Prostate gland (tissue), 2 donors: ENCODE data around the gene MPV17. TPM values are rescaled to one million over a fixed set of nuclear protein-coding genes. Genes with fewer than 3 reads are reported as not detected.

Source experiments
- DNase-seq: peaks from one replicate; pipeline ENCODE4 v3.0.0-alpha.2; 2019; ENCODE audit warnings: low spot score
- H3K27ac ChIP-seq, 2 donors: fragments of 200-600 bp; sonication (generic); 2 replicates each; pipeline ENCODE4 v1.5.1; 2017 to 2019
- H3K27me3 ChIP-seq: fragments of 200-600 bp; sonication (generic); replicated peaks from 2 replicates; pipeline ENCODE4 v1.5.1; 2019; ENCODE audit not compliant: insufficient read depth
- H3K36me3 ChIP-seq, 2 donors: fragments of 200-600 bp; sonication (generic); 1 replicate in 1 of 2; 2 replicates in 1 of 2; pipeline versions ENCODE4 v1.5.1 to v1.8.1; 2017 to 2019
- H3K4me1 ChIP-seq: fragments of 200-600 bp; sonication (generic); replicated peaks from 2 replicates; pipeline ENCODE4 v1.5.1; 2019
- H3K4me3 ChIP-seq, 2 donors: fragments of 200-600 bp; sonication (generic); 2 replicates each; pipeline ENCODE4 v1.5.1; 2017 to 2019
- H3K9me3 ChIP-seq: fragments of 200-600 bp; sonication (generic); 2 replicates; pipeline ENCODE4 v1.5.1; 2017
- CTCF ChIP-seq, 4 experiments: fragments of 200-600 bp in 2 of 4; fragments of 450-650 bp in 2 of 4; sonication (generic) in 2 of 4; IDR thresholded peaks; 1 replicate in 3 of 4; 2 replicates in 1 of 4; pipeline ENCODE4 v1.5.1; 2016 to 2019; ENCODE audit warnings: antibody characterized with exemption in 4 of 4, mild to moderate bottlenecking in 2 of 4, moderate library complexity in 2 of 4
- POLR2A ChIP-seq: fragments of 450-650 bp; IDR thresholded peaks from one replicate; pipeline ENCODE4 v1.6.1; 2016; ENCODE audit warnings: antibody characterized with exemption, mild to moderate bottlenecking
- POLR2AphosphoS5 ChIP-seq: sonication (generic); formaldehyde crosslinking; IDR thresholded peaks from one replicate; pipeline ENCODE4 v1.6.1; 2017; ENCODE audit warnings: antibody characterized with exemption
- WGBS: methylation state at CpG from one replicate; pipeline ENCODE4 v1.1.5; 2018; 5-methylcytosine and 5-hydroxymethylcytosine counted together
- intact Hi-C: fragments of 100-400 bp; cut with DNase I; formaldehyde crosslinking; loops from one replicate; pipeline ENCODE4 v1.14.2; 2022
- total RNA-seq, 2 donors: library from RNA; depleted of rRNA; stranded (reverse); fragments of >200 nt; gene quantifications; one replicate each; pipeline ENCODE4 v1.1.0, GENCODE V29; 2016

Gene MPV17
- total RNA-seq, 2 donors from 2014 or later: 82.5 to 90.3 TPM

GRCh38 chr2:27309651-27310050 lies 13.2 kb downstream of the MPV17 start:
- DNase-seq: no peak
- H3K27ac ChIP-seq: no peak overlapping the region
- H3K36me3 ChIP-seq: peaks cover 0 to 6% of the 10 kb centered on the region in 2 donors
- H3K4me1 ChIP-seq: peaks cover 10% of the 10 kb centered on the region
- 87% methylated on average over 6 of the region's 6 CpGs for WGBS
- intact Hi-C loops: no loop called here
- H3K4me3 ChIP-seq: no peak overlapping the region
- no peaks in the 10 kb centered on the region for H3K9me3 ChIP-seq
- no peak for TF ChIP-seq POLR2A
- TF ChIP-seq CTCF (IDR thresholded peaks at IDR 0.05): no peak
- TF ChIP-seq POLR2AphosphoS5: no peak
- peaks cover 3% of the 10 kb centered on the region for H3K27me3 ChIP-seq

- H3K27ac ChIP-seq: no peak within 1 kb of the TSS
- H3K27me3 ChIP-seq: peaks cover 3% of the 10 kb centered on the region
- H3K9me3 ChIP-seq: no peaks in the 10 kb centered on the region
- no peak for DNase-seq
- WGBS: 16% methylated on average over 23 of the region's 25 CpGs
- TF ChIP-seq CTCF (IDR thresholded peaks at IDR 0.05) (no peak), POLR2AphosphoS5 (no peak), POLR2A (no peak)
- intact Hi-C loops: no loop called here
- H3K4me1 ChIP-seq: peaks cover 10% of the 10 kb centered on the region
- no peak within 1 kb of the TSS for H3K4me3 ChIP-seq
- peaks cover 0 to 6% of the 10 kb centered on the region in 2 donors for H3K36me3 ChIP-seq
Observed at GRCh38 chr2:27308359-27308881, 14.5 kb downstream of the MPV17 start, which contains the start of gene UCN. Gene UCN, minus strand, starts transcription at chr2:27308445. Its CDS starts 550 bp downstream, at chr2:27307895.

GRCh38 chr2:27307545-27308358 lies 15.1 kb downstream of the MPV17 start:
- Histone ChIP-seq H3K4me1 (peaks cover 10% of the 10 kb centered on the region), H3K36me3 (peaks cover 0 to 6% of the 10 kb centered on the region in 2 donors), H3K27me3 (peaks cover 3% of the 10 kb centered on the region), H3K27ac (no peak overlapping the region), H3K4me3 (no peak overlapping the region), H3K9me3 (no peaks in the 10 kb centered on the region)
- TF ChIP-seq CTCF (IDR thresholded peaks at IDR 0.05) (no peak), POLR2AphosphoS5 (no peak), POLR2A (no peak)
- 10% methylated on average over 25 of the region's 75 CpGs for WGBS
- intact Hi-C loops: no loop called here
- no peak for DNase-seq

GRCh38 chr2:27307287-27307544 lies 15.7 kb downstream of the MPV17 start:
- Histone ChIP-seq H3K4me1 (peaks cover 10% of the 10 kb centered on the region), H3K27ac (no peak overlapping the region), H3K36me3 (peaks cover 0 to 6% of the 10 kb centered on the region in 2 donors), H3K4me3 (no peak overlapping the region), H3K9me3 (no peaks in the 10 kb centered on the region), H3K27me3 (peaks cover 3% of the 10 kb centered on the region)
- intact Hi-C loops: no loop called here
- 18% methylated on average over 14 of the region's 14 CpGs for WGBS
- TF ChIP-seq CTCF (IDR thresholded peaks at IDR 0.05): no peak
- TF ChIP-seq POLR2A: no peak
- no peak for TF ChIP-seq POLR2AphosphoS5
- DNase-seq: no peak
